ENCODE results near the gene PPP1R3F. TPM values are rescaled to one million over a fixed set of nuclear protein-coding genes. Genes with fewer than 3 reads are reported as not detected.

Gene PPP1R3F
- polyA plus RNA-seq, 1 donor from 2014 or later = 21.0 TPM

DNA sequence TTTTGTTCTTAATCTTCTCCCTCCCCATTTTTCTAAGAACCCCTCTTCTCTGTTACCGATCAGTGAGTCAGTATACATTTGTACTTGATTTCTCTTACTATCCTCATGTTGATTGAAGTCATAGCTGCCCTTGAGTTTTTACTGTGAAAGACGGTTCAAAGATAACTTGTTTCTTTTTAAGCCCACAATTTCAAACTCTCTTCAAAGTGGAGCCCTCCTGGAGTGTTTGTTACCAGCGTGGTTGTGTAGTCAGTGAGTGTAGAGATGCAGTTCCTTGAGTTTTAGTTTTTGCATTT lies 7.9 kb downstream of the PPP1R3F start:
- H3K4me2 ChIP-seq (ENCODE audit: low read length) = no peak overlapping the region
- no peaks in the 10 kb centered on the region for H3K36me3 ChIP-seq (ENCODE audit: insufficient read depth, low read length)
- no peak overlapping the region for H2AFZ ChIP-seq (ENCODE audit: low read depth, low read length)
- H3F3A ChIP-seq (ENCODE audit: insufficient read depth, low read length, poor library complexity, severe bottlenecking) = no peaks in the 10 kb centered on the region
- no peak overlapping the region for H3K4me3 ChIP-seq (ENCODE audit: low read length)
- no peaks in the 10 kb centered on the region for H3K9me2 ChIP-seq (ENCODE audit: insufficient read depth, low read length)
- no peak overlapping the region for H3K9ac ChIP-seq (ENCODE audit: low read length)
- TF ChIP-seq TAF1 (IDR thresholded peaks at IDR 0.05; ENCODE audit: low read depth) = no peak
- TF ChIP-seq, protein P1, sequence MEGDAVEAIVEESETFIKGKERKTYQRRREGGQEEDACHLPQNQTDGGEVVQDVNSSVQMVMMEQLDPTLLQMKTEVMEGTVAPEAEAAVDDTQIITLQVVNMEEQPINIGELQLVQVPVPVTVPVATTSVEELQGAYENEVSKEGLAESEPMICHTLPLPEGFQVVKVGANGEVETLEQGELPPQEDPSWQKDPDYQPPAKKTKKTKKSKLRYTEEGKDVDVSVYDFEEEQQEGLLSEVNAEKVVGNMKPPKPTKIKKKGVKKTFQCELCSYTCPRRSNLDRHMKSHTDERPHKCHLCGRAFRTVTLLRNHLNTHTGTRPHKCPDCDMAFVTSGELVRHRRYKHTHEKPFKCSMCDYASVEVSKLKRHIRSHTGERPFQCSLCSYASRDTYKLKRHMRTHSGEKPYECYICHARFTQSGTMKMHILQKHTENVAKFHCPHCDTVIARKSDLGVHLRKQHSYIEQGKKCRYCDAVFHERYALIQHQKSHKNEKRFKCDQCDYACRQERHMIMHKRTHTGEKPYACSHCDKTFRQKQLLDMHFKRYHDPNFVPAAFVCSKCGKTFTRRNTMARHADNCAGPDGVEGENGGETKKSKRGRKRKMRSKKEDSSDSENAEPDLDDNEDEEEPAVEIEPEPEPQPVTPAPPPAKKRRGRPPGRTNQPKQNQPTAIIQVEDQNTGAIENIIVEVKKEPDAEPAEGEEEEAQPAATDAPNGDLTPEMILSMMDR (IDR thresholded peaks at IDR 0.05; ENCODE audit: poor library complexity, severe bottlenecking) = no peak
- TF ChIP-seq MXI1 (conservative IDR thresholded peaks at IDR 0.05; ENCODE audit: poor library complexity, severe bottlenecking) = no peak
- TF ChIP-seq POLR2AphosphoS5 (IDR thresholded peaks at IDR 0.05) = no peak
- no peak for TF ChIP-seq EP300 (conservative IDR thresholded peaks at IDR 0.05; ENCODE audit: poor library complexity, severe bottlenecking)
- TF ChIP-seq SMC3 (conservative IDR thresholded peaks at IDR 0.05; ENCODE audit: poor library complexity) = no peak
- no peaks in the 10 kb centered on the region for H4K20me1 ChIP-seq (ENCODE audit: insufficient read depth)
- no peaks in the 10 kb centered on the region for H3K9me3 ChIP-seq (ENCODE audit: low read length)
- H3K27me3 ChIP-seq (ENCODE audit: insufficient read depth, low read depth, low read length) = no peaks in the 10 kb centered on the region
- H3K27ac ChIP-seq (ENCODE audit: low read length) = no peak overlapping the region
- no peaks in the 10 kb centered on the region for H3K79me2 ChIP-seq (replicated peaks; ENCODE audit: insufficient read depth, low read length)

DNA sequence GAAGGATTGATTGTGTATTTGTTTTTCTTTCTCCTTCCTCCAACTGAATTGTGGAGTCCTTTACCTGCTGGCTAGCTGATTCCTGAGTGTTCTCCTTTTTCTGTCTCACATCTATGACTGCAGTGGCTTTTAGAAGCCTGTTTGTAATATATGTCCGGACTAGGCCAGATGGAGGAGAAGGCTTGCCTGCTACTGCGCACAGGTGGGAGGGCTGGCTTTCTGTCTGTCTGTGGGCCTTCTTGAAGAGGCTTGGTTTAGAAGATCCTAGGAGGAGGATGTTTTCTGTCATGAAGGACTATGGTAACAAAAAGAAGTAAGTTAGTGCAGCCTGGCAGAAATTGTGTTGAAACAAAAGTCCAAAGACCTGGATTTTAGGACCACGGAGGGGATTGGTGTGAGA lies 8.5 kb downstream of the PPP1R3F start:
- no peak overlapping the region for H3K9ac ChIP-seq (ENCODE audit: low read length)
- H2AFZ ChIP-seq (ENCODE audit: low read depth, low read length) = no peak overlapping the region
- no peak overlapping the region for H3K4me2 ChIP-seq (ENCODE audit: low read length)
- no peaks in the 10 kb centered on the region for H4K20me1 ChIP-seq (ENCODE audit: insufficient read depth)
- no peaks in the 10 kb centered on the region for H3K9me3 ChIP-seq (ENCODE audit: low read length)
- TF ChIP-seq MXI1 (conservative IDR thresholded peaks at IDR 0.05; ENCODE audit: poor library complexity, severe bottlenecking) (no peak), EZH2 (IDR thresholded peaks at IDR 0.05; ENCODE audit: borderline replicate concordance, insufficient read depth, low read length, poor library complexity, severe bottlenecking) (no peak), RAD21 (conservative IDR thresholded peaks at IDR 0.05) (no peak)
- H3K79me2 ChIP-seq (replicated peaks; ENCODE audit: insufficient read depth, low read length) = no peaks in the 10 kb centered on the region
- no peaks in the 10 kb centered on the region for H3K9me2 ChIP-seq (ENCODE audit: insufficient read depth, low read length)
- no peaks in the 10 kb centered on the region for H3F3A ChIP-seq (ENCODE audit: insufficient read depth, low read length, poor library complexity, severe bottlenecking)
- no peak overlapping the region for H3K4me3 ChIP-seq (ENCODE audit: low read length)
- no peaks in the 10 kb centered on the region for H3K27me3 ChIP-seq (ENCODE audit: insufficient read depth, low read depth, low read length)
- no peak overlapping the region for H3K27ac ChIP-seq (ENCODE audit: low read length)
- no peaks in the 10 kb centered on the region for H3K36me3 ChIP-seq (ENCODE audit: insufficient read depth, low read length)

DNA sequence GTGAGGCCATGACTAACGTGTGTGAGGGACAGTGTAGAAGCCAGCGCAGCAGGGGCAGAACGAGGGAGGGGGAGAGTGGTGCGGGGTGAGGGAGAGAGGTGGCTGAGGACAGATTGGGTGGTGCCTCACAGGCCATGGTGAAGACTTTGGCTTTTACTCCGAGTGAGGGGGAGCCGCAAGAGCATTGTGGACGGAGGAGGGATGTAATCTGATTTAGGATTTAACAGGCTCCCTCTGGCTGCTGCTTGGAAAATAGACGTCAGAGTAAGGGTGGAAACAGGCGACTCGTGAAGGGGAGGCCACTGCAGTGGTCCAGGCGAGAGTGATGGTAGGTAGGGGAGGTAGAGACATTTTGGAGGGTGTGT lies 13.0 kb downstream of the PPP1R3F start:
- Histone ChIP-seq H3F3A (ENCODE audit: insufficient read depth, low read length, poor library complexity, severe bottlenecking) (no peaks in the 10 kb centered on the region), H2AFZ (ENCODE audit: low read depth, low read length) (no peak overlapping the region), H3K79me2 (replicated peaks; ENCODE audit: insufficient read depth, low read length) (no peaks in the 10 kb centered on the region), H3K27me3 (ENCODE audit: insufficient read depth, low read depth, low read length) (no peaks in the 10 kb centered on the region), H3K4me3 (ENCODE audit: low read length) (no peak overlapping the region), H3K4me2 (ENCODE audit: low read length) (no peak overlapping the region), H3K9me2 (ENCODE audit: insufficient read depth, low read length) (no peaks in the 10 kb centered on the region), H4K20me1 (ENCODE audit: insufficient read depth) (no peaks in the 10 kb centered on the region), H3K9ac (ENCODE audit: low read length) (no peak overlapping the region), H3K36me3 (ENCODE audit: insufficient read depth, low read length) (no peaks in the 10 kb centered on the region), H3K9me3 (ENCODE audit: low read length) (no peaks in the 10 kb centered on the region), H3K27ac (ENCODE audit: low read length) (no peak overlapping the region)
- TF ChIP-seq, protein P2, sequence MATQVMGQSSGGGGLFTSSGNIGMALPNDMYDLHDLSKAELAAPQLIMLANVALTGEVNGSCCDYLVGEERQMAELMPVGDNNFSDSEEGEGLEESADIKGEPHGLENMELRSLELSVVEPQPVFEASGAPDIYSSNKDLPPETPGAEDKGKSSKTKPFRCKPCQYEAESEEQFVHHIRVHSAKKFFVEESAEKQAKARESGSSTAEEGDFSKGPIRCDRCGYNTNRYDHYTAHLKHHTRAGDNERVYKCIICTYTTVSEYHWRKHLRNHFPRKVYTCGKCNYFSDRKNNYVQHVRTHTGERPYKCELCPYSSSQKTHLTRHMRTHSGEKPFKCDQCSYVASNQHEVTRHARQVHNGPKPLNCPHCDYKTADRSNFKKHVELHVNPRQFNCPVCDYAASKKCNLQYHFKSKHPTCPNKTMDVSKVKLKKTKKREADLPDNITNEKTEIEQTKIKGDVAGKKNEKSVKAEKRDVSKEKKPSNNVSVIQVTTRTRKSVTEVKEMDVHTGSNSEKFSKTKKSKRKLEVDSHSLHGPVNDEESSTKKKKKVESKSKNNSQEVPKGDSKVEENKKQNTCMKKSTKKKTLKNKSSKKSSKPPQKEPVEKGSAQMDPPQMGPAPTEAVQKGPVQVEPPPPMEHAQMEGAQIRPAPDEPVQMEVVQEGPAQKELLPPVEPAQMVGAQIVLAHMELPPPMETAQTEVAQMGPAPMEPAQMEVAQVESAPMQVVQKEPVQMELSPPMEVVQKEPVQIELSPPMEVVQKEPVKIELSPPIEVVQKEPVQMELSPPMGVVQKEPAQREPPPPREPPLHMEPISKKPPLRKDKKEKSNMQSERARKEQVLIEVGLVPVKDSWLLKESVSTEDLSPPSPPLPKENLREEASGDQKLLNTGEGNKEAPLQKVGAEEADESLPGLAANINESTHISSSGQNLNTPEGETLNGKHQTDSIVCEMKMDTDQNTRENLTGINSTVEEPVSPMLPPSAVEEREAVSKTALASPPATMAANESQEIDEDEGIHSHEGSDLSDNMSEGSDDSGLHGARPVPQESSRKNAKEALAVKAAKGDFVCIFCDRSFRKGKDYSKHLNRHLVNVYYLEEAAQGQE (IDR thresholded peaks at IDR 0.05; ENCODE audit: borderline replicate concordance) = no peak
- TF ChIP-seq, protein P1 (IDR thresholded peaks at IDR 0.05; ENCODE audit: poor library complexity, severe bottlenecking) = no peak
- no peak for TF ChIP-seq MXI1 (conservative IDR thresholded peaks at IDR 0.05; ENCODE audit: poor library complexity, severe bottlenecking)
- TF ChIP-seq TAF1 (IDR thresholded peaks at IDR 0.05; ENCODE audit: low read depth) = no peak
- TF ChIP-seq POLR2AphosphoS5 (IDR thresholded peaks at IDR 0.05) = no peak
- TF ChIP-seq EZH2 (IDR thresholded peaks at IDR 0.05; ENCODE audit: borderline replicate concordance, insufficient read depth, low read length, poor library complexity, severe bottlenecking) = no peak
- no peak for TF ChIP-seq SMC3 (conservative IDR thresholded peaks at IDR 0.05; ENCODE audit: poor library complexity)
- no peak for TF ChIP-seq EP300 (conservative IDR thresholded peaks at IDR 0.05; ENCODE audit: poor library complexity, severe bottlenecking)
- no peak for TF ChIP-seq RAD21 (conservative IDR thresholded peaks at IDR 0.05)

Data from neural cell (in vitro differentiated cells).